ENCODE results near the gene LRFN4.

Gene LRFN4

DNA sequence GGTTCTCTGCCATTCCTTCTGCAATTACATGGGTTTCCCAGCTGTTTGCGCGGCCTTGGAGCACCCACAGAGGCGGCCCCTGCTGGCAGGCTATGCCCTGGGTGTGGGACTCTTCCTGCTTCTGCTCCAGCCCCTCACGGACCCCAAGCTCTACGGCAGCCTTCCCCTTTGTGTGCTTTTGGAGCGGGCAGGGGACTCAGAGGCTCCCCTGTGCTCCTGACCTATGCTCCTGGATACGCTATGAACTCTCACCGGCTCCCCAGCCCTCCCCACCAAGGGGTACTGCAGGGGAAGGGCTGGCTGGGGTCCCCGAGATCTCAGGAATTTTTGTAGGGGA lies 11.0 kb upstream of the LRFN4 start:
- DNase-seq: no peak

GRCh38 chr11:66846671-66847091 lies 10.2 kb upstream of the LRFN4 start:
- no peak for DNase-seq

DNA sequence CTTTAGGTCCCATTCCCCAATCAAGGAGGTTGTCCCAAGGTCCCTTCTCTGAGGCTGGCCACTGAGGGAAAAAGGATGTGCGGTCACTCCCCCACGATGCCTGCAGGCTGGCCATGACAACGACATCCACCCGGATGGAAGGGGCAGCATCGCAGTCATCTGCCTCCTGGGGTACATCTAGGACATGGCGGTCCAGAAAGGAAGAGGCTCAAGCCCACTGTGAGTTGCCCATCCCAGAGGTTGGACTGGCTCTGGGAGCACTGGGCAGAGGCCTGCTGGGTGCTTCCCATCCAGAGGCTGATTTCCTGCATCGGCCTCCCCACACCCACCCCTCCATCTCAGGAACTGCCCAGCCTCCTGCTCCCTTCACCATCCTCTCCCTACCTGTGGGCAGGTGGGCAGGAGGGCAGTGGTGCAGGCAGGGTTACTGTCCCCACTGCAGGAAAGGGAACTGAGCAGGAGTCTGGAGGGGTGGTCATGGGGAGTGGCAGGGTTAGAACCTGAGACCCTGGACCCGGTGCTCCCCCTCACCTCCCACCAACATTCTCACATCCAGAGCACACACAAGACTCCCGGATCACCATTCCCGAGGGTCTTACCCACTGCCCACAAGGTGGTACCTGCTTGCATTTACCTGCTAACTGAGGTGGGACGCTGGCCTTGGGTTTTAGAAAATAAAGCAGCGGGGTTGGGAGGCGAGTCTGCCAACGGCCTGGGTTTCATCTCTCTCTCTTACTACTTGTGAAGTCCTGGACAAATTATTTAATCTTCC lies 9.2 kb upstream of the LRFN4 start:
- DNase-seq: no peak

GRCh38 chr11:66848671-66849500 lies 8.0 kb upstream of the LRFN4 start:
- DNase-seq: no peak

GRCh38 chr11:66849501-66850234 lies 7.2 kb upstream of the LRFN4 start:
- DNase-seq: no peak

GRCh38 chr11:66850235-66850587 lies 6.7 kb upstream of the LRFN4 start:
- no peak for DNase-seq

DNA sequence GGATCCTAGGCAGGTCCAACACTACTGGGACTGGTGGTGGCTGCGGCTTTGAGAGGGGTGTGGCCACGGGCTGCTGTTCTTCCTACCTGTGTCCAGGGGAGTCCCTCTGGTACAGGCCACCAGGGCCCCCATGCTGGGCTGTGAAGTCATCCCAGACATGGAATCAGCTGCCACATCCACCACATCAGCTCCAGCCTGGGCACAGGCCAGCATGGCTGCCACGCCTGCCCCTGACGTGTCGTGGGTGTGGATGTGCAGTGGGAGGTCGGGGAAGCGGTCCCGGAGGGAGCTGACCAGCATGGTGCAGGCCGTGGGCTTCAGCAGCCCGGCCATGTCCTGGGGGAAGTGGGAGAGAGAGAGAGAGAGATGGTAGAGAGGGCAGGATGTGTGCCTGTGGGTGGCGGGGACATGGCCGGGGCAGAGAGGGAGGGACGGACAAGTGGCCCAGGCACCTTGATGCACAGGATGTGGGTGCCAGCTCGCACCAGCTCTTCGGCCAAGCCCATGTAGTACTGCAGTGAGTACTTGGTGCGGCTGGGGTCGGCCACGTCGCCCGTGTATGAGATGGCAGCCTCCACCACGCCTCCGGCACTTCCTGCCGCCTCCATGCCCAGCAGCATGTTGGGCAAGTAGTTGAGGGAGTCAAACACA lies 6.2 kb upstream of the LRFN4 start:
- no peak for DNase-seq

- DNase-seq: no peak
These were observed 5.6 kb upstream of the LRFN4 start for GRCh38 chr11:66851239-66851596.

DNA sequence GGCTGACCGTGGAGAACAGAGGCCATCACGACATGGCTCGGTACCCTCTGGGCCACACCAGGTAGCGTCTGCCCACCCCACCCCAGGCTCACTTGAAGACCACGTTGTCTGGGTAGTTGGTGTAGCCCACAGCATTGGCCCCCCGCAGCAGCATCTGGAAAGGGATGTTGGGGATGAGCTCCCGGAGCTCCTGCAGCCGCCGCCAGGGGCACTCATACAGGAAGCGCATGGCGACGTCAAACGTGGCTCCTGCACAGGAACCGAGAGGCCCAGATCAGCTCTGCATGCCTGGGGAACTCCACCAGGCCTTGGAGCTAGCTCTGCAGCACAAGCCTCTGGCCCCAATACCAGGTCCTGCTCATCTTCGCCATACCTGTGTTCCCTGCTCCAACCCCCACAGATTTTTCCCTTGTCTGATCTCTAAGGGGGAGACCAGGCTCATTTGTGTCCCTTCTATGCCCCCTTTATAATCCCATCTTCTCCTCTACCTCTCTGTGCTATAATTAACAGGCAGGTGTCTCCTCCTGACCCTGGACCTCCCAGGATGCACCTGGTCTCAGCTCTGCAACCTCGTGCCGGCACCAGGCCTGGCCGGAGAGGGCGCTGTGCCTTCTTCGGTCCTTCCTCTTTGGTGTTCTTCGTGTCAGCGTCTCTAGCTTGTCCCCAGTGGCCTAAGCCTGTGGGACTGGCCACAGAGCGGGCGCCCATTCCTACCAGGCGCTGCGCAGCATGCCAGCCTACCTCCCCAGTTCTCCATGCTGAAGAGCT lies 5.0 kb upstream of the LRFN4 start:
- no peak for DNase-seq

GRCh38 chr11:66852466-66853241 lies 4.2 kb upstream of the LRFN4 start:
- DNase-seq: no peak

DNA sequence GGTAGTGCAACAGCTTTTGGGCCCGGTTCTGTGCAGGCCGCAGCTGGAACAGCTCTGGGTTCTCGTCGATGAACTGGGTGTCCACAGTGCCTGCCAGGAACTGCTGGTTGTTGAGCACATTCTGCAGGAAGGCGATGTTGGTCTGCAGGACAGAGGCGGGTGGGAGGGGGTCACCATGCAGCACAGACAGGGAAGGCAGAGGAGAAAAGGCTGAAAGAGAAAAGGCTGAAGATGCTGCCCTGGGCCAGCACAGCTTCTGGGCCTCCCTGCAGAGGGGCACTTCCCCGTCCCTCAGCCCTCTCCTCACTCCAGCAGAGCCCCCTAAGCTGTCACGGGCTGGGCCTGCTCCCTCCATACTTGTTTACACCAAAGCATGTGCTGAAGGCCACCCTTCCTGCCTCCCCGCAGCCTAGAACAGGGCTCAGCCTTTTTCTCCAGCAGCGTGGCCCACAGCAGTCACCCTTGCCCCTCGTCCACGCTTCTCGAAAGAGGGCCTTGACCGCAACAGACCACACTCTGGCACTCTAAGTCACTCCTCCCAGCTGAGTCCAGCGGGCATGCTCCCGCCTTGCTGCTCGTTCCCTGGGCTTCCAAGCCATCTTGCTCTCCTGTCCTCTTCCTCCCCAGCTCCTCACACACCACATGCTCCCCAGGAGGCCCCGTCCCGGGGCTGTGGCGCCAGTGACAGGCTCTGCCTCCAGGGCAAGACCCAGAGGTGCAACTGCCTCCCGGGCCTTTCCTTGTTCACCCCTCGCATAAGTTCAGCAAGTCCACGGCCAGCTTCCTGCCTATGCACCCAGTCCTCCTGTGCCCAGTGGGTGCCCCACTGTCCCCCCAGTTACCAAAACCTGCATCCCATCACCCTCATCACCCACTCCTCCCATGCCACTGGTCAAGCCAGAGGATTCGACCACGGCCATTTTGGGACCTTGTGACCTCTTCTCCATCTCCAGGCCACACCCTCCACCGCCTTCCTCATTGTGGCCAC lies 3.3 kb upstream of the LRFN4 start:
- DNase-seq: no peak

- DNase-seq: no peak
These were observed 2.6 kb upstream of the LRFN4 start for GRCh38 chr11:66854231-66854661.

DNA sequence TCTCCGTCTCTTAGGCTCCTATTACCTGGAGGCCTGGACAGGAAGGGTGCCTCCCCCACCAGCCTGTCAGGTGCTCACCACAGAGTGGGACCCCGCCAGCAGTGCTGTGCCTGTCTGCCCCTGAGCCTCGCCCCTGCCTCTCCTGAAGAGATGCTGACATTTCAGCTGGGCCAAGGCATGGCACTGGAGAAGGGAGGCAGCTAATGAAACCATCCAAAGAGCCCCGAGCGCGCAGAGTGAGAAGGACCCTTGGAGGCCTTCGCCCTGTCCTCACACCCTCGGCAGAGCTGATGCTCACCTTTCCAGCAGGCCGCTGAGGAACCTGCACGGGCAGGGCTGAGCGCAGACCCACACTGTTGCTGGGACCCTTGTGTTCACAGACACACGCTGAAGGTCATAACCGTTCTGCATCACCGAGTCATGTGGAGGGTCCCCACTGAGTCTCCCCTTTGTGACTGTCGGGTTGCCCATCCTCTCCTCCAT lies 2.1 kb upstream of the LRFN4 start:
- DNase-seq: no peak

DNA sequence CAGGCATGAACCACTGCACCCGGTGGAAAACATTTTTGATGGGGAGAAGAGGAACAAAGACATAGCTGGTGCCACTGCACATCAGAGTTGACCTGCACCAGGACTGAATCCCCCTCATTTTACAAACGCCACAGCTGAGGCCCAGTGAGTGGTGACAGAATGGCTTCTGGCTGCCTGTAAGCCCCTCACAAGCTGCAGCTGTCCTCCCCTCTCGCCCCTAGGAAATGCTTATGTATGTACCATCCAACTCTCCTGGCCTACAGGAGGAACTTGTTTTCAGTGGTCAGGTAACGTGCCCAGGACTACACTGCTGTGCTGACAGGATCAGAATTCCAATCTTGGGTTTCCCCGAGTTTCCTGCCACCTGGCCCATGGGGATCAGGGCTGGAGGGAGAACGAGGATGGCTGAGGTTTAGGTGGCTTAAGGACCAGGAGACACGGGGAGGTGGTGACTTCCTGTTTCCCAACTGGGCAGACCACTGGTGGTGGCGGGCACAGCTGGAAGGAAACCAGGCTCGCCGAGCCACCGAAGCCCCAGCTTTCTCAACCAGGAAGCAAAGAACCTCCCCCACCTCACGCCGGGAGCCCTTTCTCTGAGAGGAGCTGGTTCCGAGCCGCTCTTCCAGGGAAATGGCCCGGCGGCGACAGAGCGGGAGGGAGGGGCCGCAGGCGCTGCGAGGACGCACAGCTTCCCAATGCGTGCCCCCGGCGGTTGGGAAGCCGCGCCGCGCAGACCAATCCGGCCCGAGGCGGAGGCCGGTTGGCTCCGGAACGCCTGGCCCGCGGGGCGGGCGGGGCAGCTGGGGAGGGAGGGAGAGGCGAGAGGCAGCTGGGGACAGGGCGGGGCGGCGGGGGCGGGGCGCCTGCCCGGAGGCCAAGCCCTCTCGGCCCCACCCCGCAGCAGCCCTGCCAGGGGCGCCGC lies 1.0 kb upstream of the LRFN4 start:
- DNase-seq: peak; percentile 70

DNA sequence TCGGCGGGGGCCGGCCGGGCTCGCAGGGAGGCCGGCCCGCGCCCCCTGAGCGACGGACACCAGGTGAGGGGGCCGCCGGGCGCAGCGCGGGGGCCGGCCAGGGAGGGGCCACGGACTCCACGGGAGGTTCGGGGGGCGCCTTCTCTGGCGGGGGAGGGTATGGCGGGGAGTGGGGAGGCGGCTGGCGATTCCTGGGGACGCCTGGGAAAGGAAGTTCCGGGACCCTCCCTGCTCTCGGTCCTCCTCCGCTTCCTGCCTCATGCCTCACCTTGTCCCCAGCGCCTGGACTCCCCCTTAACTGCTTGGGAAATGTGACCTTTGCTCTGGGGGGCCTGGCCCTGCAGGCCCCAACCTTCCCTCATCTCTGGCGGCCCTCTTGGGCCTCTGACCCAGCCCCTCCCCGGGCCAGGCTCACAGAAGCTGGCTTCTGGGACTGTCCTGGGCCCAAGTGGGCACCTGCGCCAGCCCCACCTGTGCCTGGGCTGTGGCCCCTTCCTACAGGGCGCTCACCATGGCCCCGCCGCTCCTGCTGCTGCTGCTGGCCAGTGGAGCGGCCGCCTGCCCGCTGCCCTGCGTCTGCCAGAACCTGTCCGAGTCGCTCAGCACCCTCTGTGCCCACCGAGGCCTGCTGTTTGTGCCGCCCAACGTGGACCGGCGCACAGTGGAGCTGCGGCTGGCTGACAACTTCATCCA lies 516 bp downstream of the LRFN4 start:
- DNase-seq: no peak

DNA sequence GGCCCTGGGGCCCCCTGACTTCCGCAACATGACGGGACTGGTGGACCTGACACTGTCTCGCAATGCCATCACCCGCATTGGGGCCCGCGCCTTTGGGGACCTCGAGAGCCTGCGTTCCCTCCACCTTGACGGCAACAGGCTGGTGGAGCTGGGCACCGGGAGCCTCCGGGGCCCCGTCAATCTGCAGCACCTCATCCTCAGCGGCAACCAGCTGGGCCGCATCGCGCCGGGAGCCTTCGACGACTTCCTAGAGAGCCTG lies 992 bp downstream of the LRFN4 start:
- no peak for DNase-seq

DNA sequence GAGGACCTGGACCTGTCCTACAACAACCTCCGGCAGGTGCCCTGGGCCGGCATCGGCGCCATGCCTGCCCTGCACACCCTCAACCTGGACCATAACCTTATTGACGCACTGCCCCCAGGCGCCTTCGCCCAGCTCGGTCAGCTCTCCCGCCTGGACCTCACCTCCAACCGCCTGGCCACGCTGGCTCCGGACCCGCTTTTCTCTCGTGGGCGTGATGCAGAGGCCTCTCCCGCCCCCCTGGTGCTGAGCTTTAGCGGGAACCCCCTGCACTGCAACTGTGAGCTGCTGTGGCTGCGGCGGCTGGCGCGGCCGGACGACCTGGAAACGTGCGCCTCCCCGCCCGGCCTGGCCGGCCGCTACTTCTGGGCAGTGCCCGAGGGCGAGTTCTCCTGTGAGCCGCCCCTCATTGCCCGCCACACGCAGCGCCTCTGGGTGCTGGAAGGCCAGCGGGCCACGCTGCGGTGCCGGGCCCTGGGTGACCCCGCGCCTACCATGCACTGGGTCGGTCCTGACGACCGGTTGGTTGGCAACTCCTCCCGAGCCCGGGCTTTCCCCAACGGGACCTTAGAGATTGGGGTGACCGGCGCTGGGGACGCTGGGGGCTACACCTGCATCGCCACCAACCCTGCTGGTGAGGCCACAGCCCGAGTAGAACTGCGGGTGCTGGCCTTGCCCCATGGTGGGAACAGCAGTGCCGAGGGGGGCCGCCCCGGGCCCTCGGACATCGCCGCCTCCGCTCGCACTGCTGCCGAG lies 1.5 kb downstream of the LRFN4 start:
- no peak for DNase-seq
